ENCODE results near the gene LRRC8C.
A peak's percentile ranks its signal among the peaks of the same experiment; 100 is the strongest.

Gene LRRC8C

GRCh38 chr1:89739013-89739843, 106.3 kb downstream of the LRRC8C start:
- Histone ChIP-seq H3K27ac (no peak overlapping the region), H3K4me3 (no peak overlapping the region)
- DNase-seq (ENCODE audit: low spot score): no peak
- TF ChIP-seq CTCF (IDR thresholded peaks at IDR 0.05): no peak

- no peak for DNase-seq (ENCODE audit: low spot score)
- Histone ChIP-seq H3K4me3 (no peak overlapping the region), H3K27ac (no peak overlapping the region)
- no peak for TF ChIP-seq CTCF (IDR thresholded peaks at IDR 0.05)
These were observed 106.9 kb downstream of the LRRC8C start for GRCh38 chr1:89739844-89740216.

GRCh38 chr1:89743788-89744187, 110.9 kb downstream of the LRRC8C start:
- TF ChIP-seq CTCF (IDR thresholded peaks at IDR 0.05): no peak
- no peak overlapping the region for H3K27ac ChIP-seq
- no peak overlapping the region for H3K4me3 ChIP-seq
- no peak for DNase-seq (ENCODE audit: low spot score)

- DNase-seq (ENCODE audit: low spot score): no peak
- no peak for TF ChIP-seq CTCF (IDR thresholded peaks at IDR 0.05)
- Histone ChIP-seq H3K27ac (no peak overlapping the region), H3K4me3 (no peak overlapping the region)
These were observed 113.7 kb downstream of the LRRC8C start for GRCh38 chr1:89746424-89747149.

GRCh38 chr1:89753761-89754160, 120.8 kb downstream of the LRRC8C start:
- no peak for DNase-seq (ENCODE audit: low spot score)
- no peak for TF ChIP-seq CTCF (IDR thresholded peaks at IDR 0.05)
- Histone ChIP-seq H3K27ac (peak overlapping the region in 1 of 2 donors; percentile 39), H3K4me3 (no peak overlapping the region)

- no peak for DNase-seq (ENCODE audit: low spot score)
- no peak for TF ChIP-seq CTCF (IDR thresholded peaks at IDR 0.05)
- Histone ChIP-seq H3K27ac (peak overlapping the region in 1 of 2 donors; percentile 39), H3K4me3 (no peak overlapping the region)
These were observed 121.6 kb downstream of the LRRC8C start for GRCh38 chr1:89754518-89754917.

- no peak for DNase-seq (ENCODE audit: low spot score)
- no peak overlapping the region for H3K27ac ChIP-seq
- no peak overlapping the region for H3K4me3 ChIP-seq
- no peak for TF ChIP-seq CTCF (IDR thresholded peaks at IDR 0.05)
These were observed 122.7 kb downstream of the LRRC8C start for GRCh38 chr1:89755591-89755990.
